IPS-NIHi7 (cell line): ENCODE data around the gene PNPLA2.

ENCODE experiments used
- DNase-seq: peaks from one replicate; pipeline ENCODE4 v3.0.0; 2012; ENCODE audit warnings: mixed read lengths; ENCODE audit errors: extremely low spot score

The PNPLA2 gene

DNA sequence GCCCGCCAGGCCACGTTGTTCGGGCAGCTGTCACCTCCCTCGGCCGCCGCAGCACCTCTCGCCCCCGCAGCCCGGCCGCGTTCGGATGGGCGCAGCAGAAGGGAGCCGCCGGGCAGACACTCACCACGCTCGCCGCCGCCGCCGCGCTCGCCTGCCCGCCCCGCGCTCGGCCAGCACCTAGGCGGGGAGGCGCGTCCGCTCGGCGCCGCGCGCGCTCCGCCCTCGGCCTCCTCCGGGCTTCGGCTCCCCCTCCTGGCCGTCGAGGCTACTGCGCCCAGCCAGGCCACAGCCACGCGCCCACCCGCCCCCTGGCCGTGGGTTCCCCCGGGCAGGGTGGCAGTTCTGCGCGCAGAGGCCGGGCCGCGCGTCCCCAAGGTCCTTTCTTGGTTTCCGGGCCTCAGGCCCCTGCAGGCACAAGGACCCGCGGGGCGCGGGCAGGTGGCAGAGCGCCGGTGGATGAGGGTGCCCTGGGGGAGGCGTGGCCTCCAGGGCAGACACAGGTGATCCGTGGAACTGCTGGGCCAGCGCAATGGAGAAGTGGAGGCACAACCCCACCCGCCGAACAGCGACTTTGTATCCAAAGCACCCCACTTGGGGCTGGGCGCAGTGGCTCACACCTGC lies 20.5 kb upstream of the PNPLA2 start, which contains the start of gene SLC25A22:
Gene SLC25A22, minus strand, starts transcription at position 189 of the 621 bp plus-strand sequence. CDS start 3,275 bp downstream, outside the sequence.
- peak; percentile 93 for DNase-seq

DNA sequence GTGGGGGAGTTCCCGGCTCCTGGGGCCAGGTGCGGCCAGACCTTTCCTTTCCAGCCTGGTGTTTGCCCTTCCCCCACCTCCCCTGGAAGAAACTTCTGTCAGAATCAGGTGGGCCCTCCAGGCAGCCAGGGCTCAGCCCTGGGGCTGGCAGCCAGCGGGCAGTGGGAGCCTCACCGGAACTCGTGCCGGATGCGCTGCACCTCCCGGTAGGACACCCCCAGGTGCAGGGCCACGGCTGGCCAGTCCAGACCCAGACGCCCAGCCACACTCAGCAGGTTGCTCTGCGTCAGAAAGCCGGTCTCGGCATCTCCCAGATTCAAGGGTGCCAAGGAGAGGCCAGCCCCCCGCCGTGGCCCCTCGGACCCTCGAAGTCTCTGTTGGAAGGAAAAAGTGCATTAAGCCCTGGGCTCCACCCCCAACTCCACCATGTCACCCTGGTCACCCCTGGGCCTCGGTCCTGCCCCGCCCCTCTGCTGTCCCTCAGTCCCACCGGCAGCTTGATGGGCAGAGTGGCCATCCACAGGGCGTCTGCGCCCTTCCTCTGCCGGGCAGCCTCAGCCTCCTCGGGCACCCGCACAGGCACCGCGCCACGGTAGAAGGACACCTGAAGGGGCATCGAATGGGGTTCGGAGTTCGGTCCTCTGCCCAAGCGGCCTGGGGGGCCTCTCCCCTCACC lies 18.9 kb upstream of the PNPLA2 start:
- no peak for DNase-seq

- DNase-seq: no peak
These were observed 18.2 kb upstream of the PNPLA2 start for GRCh38 chr11:800473-800872.

- DNase-seq: no peak
These were observed 17.5 kb upstream of the PNPLA2 start for GRCh38 chr11:801097-801780.

GRCh38 chr11:802018-802617 lies 16.6 kb upstream of the PNPLA2 start:
- no peak for DNase-seq

DNA sequence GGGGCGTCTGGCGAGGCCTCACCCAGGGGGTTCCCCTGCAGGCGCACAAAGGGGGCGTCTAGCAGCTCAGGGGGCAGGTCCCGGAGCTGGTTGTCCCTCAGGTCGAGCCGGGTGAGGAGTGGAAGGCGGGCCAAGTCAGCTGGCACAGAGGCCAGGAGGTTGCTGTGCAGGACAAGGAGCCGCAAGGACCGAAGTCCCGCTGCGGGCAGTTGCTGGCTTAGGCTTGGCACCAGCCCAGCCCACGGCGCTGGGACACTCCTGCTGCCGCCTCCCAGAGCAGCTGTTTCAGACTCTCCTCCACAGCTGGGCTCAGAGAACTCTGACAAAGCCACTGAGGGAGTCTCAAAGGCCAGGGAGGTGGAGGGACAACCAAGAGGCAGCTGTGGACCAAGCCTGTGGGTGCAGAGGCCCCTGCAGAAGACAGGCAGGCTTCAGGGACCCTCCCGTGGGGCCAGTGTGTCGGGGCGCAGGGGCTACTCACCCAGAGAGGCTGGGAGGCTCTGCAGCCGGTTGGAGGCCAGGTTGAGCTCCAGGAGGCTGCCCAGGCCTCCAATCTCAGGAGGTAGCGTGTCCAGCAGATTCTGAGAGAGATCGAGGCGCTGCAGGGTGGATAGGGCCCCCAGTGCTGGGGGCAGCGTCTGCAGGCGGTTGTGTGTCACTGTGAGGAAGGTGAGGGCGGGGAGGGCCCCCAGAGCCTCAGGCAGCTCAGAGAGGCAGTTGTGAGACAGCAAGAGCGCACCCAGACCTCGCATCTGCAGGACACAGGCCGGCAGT lies 15.8 kb upstream of the PNPLA2 start:
- no peak for DNase-seq

DNA sequence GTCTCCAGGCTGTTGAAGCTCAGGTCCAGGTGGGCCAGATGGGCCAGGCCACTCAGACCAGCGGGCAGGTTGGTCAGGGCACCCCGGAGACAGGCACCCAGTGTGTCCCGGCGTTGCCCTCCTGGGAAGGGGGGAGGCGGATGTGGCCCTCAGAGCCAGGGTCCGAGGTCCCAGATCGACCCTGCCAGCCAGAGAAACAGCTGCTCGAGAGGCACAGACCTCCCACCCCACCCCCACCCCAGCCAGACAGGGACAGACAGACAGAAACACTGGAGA lies 15.3 kb upstream of the PNPLA2 start:
- no peak for DNase-seq

DNA sequence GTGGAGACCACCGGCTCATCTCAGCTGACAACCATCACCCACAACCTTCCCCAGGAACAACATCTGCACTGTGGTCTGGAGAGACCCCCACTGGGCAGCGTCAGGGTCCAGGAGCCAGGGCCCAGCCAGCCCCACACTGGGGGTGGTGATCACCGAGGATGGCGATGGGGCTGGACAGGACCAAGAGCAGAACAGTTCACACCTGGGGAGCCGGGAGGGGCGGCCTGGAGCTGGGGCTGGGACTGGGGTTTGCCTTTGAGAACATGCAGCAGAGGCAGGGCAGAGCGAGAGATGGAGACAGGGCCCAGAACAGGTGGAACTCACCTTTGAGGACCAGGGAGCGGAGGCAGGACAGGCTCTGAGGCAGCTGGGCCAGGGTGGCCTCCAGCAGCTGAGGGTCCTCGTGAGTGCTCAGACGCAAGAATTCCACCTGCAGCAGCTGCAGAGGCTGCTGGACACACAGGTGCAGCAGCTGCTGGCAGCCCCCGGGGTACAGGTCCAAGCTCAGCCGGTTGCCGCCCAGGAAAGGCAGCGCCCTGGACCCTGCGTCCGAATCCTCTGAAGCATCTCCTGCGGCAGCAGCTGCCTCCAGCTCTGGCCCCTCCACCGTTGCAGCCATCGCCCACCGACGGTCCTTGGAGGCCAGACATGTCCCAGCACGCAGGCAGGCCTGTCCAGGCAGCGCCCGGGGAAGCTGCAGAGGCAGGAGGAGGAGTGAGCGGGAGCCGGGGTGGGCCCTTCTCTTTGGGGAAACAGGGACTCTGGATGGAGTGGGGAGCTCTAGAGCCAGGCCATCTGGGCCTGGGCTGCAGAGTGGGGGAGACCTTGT lies 14.7 kb upstream of the PNPLA2 start:
- DNase-seq: no peak

DNA sequence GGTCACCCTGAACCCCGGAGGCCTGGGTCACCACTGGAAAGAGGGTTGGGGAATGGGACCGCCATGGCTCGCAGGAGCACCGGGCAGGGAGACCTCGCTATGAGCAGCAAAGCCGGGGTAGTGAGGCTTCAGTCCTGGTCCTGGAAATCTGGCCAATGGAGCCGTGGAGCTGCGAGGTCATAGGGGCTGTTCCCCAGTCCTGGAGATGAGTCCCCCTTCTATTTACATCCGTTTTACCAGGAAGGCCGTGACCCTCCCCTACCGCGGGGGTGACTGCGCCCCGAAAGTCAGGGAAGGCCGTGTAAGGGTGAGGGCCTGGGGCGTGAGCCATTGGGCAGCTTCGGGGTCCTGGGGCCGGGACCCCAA lies 14.1 kb upstream of the PNPLA2 start:
- no peak for DNase-seq

DNA sequence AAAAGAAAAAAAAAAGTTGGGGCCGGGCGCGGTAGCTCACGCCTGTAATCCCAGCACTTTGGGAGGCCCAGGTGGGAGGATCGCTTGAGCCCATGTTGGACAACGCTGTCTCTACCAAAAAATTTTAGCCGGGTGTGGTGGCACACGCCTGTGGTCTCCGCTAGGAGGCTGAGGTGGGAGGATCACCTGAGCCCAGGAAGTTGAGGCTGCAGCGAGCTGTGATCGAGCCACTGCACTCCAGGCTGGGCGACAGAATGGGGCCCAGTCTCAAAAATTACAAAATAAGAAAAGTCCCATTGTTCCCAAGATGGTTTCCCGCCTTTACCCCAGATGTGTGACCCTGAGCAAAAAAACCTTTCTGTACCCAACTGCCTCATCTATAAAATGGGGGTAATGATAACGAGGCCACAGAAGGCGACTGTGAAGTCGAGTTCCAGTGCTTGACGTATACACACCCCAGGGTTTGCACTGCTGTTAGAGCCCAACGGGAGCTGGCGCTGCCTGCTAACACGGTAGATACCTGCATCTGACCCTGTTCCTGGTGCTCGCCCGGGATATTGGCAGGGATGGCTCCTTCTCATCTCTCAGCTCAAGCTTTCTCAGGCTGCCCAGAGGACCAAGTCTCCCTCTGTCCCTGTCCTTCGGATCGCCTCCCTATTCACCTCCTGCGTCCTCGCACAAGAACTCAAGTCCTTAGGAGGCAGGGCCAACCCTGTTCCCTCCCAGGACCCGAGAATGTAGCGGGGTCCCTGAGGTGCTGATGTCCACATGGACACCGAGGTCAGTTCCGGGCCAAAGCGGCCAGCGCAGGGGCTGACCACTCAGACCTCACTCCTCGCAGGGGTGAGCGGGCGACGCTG lies 10.1 kb upstream of the PNPLA2 start:
- DNase-seq: no peak

DNA sequence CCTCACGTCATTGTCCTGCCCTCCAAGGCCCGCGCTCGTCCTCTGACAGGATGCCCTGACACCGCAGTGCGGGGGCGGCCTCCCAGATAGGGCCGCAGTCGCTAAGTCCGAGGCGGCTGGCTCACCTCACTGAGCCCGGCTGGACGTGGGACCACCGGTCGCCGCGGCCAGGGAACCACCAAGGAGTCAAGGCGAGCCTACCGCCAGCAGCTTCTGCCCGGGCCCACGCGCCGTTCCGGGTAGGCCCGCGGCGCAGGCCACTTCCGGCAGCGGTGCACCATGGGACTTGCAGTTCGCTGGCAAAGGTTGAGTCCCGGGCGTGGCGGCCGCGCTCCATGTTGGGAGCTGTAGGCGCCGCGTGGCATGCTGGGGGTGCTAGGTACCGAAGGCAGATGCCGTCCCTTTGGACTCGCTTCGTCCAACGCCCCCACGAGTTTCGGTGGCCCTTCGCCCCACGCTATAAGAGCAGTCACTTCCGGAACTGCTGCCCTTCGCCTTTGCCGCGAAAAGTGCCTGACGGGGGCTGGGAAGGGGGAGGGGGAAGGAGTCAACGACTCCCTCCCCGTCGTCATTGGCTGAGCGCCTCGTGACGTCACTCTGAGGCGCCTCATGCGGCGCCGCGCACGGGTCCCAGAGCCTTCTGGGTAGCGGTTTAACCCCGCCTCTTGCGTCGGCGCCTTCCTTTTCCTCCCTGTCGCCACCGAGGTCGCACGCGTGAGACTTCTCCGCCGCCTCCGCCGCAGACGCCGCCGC lies 9.3 kb upstream of the PNPLA2 start, which contains the start of gene RPLP2:
Gene RPLP2, plus strand, starts transcription at position 681 of the 753 bp plus-strand sequence. CDS start 268 bp downstream, outside the sequence.
- peak; percentile 93 for DNase-seq

GRCh38 chr11:810040-810567 lies 8.6 kb upstream of the PNPLA2 start:
- no peak for DNase-seq

DNA sequence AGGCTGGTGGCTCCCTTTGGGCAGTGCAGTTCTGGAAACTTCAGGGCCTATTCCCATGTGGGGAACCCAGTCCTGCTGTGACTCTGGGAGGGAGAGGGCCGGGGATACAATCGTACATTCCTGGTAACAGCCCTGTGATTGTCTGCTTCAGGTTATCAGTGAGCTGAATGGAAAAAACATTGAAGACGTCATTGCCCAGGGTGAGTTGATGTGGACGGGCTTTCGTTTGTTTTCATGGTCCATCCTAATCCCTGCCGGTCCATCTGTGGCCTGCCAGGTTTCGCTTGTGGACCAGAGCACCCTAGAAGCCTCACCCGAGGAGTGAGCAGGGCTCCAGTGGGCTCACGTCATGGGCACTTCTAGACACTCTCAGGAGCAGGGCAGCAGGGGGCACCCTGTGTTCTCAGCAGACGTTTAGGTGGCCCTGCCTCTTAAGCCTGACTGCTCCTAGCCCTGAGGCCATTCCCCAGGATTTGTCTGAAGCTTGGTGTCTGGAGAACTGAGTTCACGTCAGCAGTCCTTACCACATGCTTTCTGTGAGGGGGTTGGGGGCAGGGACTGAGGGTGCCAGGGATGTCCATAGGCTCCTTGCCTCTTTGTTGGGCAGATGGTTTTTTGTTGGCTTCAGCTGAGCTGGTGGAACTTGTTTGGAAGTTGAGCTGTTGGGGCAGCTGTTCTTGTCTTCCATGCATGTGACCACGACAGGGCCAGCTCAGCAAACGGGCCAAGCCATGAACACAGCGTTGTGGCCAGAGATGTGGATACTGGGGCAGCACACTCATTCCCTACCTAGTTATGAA lies 7.1 kb upstream of the PNPLA2 start:
- DNase-seq: no peak

DNA sequence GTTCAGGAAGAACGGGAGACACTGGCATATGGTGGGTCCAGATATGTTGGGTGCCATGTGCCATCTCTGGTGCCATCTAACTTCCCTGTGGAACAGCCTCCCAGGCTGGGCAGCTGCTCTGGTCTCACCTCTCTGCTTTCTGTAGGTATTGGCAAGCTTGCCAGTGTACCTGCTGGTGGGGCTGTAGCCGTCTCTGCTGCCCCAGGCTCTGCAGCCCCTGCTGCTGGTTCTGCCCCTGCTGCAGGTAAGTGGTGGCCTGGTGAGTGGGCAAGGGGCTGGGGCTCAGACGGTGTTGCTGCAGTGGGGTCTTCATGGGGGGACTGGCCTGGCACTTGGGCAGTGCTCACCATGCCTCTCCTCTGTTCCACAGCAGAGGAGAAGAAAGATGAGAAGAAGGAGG lies 6.3 kb upstream of the PNPLA2 start:
- DNase-seq: no peak

DNA sequence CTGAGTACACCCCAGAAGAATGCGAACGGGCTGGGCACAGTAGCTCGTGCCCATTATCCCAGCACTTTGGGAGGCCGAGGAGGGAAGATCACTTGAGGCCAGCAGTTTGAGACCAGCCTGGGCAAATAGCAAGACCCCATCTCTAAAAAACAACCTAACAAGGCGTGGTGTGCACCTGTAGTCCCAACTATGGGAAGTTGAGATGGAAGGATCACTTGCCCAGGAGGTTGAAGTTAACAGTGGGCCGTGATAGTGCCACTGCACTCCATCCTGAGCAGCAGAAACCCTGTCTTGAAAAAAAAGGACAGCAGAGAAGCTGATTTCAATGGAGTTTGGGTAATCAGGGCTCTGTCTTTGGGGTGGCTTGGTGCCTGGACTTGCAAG lies 5.7 kb upstream of the PNPLA2 start:
- no peak for DNase-seq

- DNase-seq: no peak
These were observed 5.1 kb upstream of the PNPLA2 start for GRCh38 chr11:813456-814096.

GRCh38 chr11:815675-816432 lies 2.9 kb upstream of the PNPLA2 start:
- no peak for DNase-seq
